ES-I3 (cell line): ENCODE results near the gene ISG20L2.

Experiments used
- H3K36me3 ChIP-seq: 2 replicates; pipeline ENCODE4 v1.6.1; 2013; ENCODE audit warnings: mild to moderate bottlenecking, low read length, control low read depth, moderate library complexity; ENCODE audit not compliant: insufficient read depth
- H3K4me1 ChIP-seq: 2 replicates; pipeline ENCODE4 v1.6.1; 2013; ENCODE audit warnings: mild to moderate bottlenecking, control low read depth, low read length; ENCODE audit not compliant: insufficient read depth
- H3K9ac ChIP-seq: 2 replicates; pipeline ENCODE4 v1.6.1; 2013; ENCODE audit warnings: low read depth, mild to moderate bottlenecking, low read length, moderate library complexity
- H3K9me3 ChIP-seq: 2 replicates; pipeline ENCODE4 v1.6.1; 2013; ENCODE audit warnings: mild to moderate bottlenecking, low read length, moderate library complexity; ENCODE audit not compliant: control insufficient read depth, insufficient read depth

ISG20L2 gene

DNA sequence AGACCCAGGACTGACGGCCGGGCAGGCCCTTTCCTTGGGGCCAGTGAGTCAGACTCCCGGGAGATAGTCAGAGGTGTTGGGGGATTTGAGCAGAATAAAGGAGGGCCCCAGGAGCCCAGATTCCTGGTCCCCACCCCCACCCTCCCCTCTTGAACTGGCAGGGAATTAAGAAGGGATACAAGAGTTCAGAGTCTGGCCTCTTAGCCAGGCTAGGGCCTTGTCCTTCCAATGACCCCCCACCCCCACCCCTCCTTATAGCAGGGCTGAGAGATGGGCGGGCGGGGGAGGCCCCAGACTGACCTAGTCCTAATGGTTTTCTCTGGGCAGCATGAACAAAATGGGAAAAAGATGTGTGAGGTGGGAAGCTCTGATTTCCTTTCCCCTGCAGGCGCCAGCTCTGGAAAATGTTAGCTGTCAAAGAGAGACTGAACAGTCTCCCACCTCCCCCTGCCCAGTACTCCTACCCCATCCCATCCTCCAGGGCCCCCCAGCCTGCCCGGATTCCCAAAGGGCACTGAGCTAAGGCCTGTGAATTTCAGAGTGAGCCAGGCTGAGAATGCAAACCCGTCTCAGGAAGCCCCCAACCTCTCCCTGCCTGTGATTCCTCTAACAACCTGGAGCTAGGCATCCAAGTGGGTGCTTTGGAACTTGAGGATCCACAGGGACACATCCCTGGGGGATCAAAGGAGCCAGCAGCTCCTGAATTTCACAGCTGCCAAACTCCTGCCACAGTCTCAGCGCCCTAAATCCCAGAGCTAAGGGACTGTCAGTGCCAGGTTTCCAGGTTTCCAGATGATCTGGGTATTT lies 17.4 kb downstream of the ISG20L2 start:
- Histone ChIP-seq H3K9me3 (no peaks in the 10 kb centered on the region), H3K4me1 (peaks cover 36% of the 10 kb centered on the region), H3K9ac (no peak overlapping the region), H3K36me3 (no peaks in the 10 kb centered on the region)

DNA sequence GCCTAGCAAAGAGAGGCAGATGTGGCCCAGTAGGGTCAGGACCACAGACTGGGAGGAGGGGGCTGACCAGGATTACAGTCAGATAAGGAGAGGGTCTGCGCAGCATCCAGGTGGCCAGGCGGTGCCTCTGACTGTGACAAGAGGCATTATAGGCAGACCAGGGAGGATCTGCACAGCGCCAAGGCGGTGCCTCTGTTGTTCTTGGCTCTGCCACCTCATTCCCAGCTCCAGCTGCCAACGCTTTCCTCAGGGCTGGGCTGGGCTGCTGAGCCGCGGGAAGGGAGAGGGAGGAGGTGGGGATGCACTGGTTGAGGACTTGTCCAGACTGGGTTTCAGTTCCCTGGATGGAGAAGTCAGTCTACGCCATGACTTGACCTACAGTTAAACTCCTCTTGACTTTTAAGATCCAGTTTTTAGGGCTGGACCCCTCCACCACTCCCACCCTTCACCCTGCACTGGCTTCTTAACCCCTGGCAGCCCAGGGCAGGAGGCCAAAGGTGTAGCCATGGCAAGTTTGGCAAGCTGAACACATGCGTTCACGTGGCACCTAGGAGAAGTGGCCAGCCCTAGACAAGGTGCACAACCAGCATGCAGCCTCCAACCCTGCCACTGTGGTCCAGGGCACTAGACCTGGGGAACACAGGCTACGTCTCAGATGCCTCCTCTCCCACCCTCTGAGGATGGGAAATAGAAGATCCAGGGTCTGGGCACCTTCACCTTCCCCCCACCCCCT lies 18.6 kb downstream of the ISG20L2 start:
- H3K36me3 ChIP-seq = no peaks in the 10 kb centered on the region
- H3K9me3 ChIP-seq = no peaks in the 10 kb centered on the region
- no peak overlapping the region for H3K9ac ChIP-seq
- peaks cover 36% of the 10 kb centered on the region for H3K4me1 ChIP-seq

DNA sequence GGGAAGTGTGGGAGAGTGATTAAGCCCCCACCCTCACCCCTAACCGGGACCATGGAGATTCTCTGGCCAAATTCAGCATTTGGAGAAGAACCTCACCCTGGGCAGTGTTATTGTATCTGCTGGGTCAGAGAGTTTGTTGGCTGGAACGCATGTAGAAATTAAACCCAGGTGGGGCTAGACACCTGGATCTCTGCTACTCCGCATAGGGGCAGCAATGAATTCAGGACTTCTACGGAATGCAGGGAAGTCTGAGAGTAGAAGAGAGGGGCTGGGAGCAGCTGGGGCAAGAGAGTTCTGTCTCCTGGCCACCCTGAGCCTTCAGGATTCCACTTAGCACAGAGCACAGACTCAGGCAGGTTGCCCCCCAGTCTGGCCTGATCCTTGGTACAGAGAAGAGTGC lies 19.5 kb downstream of the ISG20L2 start:
- Histone ChIP-seq H3K9me3 (no peaks in the 10 kb centered on the region), H3K36me3 (no peaks in the 10 kb centered on the region), H3K4me1 (peaks cover 41% of the 10 kb centered on the region), H3K9ac (no peak overlapping the region)

DNA sequence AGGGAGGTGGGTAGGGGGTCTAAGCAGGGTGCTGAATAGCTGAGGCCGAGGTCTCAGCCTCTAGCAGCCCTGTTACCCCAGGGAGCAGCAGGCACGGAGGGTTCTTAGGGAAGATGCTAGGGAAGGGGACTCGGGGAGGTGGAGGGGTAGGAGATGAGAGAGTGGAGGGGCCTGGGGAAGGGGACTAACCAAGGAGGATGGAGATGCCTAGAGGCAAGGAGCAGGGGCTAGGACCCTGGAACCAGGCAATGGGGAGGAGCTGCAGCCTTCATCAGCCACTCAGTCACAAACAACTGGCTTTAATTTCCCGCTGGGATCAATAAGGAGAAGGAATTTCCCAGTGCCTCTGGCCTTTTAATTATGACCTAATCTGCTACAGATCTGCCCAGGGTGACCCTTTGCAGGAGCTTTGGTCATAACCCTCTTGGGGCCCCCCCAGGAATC lies 20.3 kb downstream of the ISG20L2 start:
- H3K9me3 ChIP-seq = no peaks in the 10 kb centered on the region
- H3K9ac ChIP-seq = peak overlapping the region; percentile 72; the same call in 1 of the 2 replicates
- H3K4me1 ChIP-seq = peaks cover 49% of the 10 kb centered on the region
- no peaks in the 10 kb centered on the region for H3K36me3 ChIP-seq

DNA sequence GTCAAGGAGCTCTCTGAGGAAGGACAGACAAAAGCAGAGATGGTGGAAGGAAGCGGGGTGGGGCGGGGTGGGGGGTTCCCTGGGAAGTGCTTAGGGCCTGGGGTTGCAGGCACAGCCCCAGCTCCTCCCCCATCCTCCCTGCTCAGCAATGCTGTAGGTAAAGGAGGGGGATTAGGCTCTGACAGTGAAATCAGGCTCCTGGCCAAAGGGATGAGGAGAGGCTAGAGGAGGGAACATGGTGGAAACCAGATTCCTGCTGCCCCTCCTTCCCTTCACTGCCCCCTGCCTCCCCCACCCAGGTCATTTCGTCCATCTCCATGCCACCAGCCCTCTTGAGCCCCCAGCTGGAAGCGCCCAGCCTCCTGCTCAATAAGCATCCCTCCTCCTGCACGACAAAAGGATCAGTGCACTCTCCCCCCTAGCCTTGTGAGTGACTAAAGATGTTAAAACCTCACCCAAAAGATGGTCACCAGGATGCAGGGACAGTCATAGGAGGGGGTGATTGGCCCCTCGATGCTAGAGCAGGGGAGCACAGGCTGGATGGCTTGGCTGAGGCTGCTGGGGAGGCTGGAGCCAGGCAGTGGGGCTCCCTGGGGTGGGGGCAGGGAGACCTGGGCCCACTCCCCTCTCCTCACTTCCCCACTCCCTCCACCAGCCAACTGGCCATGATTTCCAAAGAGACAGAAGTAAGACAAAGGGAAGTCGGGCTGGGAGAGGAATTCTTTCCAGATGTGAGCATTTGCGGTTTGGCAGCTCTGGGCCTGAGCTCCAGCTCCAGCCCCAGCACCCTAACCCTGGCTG lies 20.9 kb downstream of the ISG20L2 start:
- H3K9me3 ChIP-seq = no peaks in the 10 kb centered on the region
- H3K4me1 ChIP-seq = peaks cover 50% of the 10 kb centered on the region
- peak overlapping the region; percentile 72 for H3K9ac ChIP-seq
- H3K36me3 ChIP-seq = no peaks in the 10 kb centered on the region

DNA sequence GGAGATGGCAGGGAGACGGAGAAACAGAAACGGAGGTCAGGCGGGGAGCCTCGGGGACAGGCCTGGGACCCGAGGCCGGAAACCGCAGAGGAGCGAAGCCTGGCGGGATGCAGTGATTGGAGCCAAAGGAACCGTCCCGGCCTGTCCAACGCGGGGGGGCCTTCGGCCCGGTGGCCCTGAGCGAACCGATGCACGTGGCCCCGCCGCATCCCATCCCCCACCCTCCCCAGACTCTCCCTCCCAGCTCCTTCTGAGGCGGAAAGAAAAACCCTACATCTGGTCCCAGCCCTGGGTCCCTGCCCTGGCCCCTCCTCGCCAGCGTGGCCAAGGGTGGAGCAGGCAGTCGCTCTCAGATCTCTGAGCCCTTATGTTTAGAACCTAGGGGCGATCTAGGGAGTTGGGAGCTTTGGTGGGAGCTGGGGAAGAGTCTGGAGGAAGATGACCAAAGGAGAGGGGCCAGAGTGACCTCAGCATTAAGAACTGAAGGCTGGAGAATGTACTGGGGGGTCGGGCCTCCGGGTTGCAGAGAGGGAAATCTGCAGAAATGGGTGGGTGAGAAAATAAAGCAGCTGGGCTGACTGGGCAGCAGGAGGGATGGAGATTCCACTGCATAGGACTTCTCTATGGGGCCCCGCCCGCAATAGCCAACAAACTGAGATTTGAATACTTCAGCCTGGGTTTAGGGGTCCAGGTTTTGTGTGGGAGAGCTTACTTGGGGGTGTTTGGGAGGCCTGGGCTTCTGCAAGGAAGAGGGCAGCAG lies 21.7 kb downstream of the ISG20L2 start:
- Histone ChIP-seq H3K4me1 (peaks cover 45% of the 10 kb centered on the region), H3K9ac (peak overlapping the region; percentile 72), H3K9me3 (no peaks in the 10 kb centered on the region), H3K36me3 (no peaks in the 10 kb centered on the region)

DNA sequence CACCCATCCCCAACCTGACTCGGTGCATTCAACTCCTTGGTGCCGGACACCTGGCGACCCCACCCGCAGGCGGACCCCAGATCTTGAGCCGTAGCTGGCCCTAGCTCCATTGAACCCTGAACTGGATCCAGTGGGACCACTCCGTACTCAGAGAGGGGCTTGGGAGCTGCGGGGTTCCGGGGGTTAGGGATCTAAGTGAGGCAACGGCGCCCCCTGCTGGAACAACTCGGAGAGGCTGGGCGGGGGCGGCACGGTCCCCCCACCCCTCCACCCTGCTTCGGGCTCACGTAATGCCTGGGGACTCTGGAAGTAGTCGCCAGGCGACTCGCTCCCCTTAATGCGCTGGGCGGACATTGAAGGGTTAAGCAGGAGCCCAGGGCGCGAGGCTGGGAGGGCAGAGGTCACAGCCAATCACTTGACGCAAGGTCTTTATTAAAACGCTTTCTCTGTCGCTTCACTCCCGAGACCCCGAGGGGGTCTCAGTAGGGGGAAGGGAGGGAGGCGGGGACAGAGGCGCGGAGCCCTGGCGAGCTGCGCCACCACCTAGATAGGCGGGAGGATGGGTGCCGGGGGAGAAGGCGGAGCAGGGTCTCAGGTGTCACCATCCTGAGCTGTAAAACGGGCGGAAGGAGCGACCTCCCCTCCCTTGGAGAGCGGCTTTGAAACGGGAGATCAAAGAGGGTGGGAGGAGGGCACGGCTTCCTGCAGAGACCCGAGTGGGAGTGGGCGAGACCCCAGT lies 22.5 kb downstream of the ISG20L2 start:
- H3K36me3 ChIP-seq = no peaks in the 10 kb centered on the region
- H3K4me1 ChIP-seq = peaks cover 40% of the 10 kb centered on the region
- H3K9me3 ChIP-seq = no peaks in the 10 kb centered on the region
- peak overlapping the region; percentile 72 for H3K9ac ChIP-seq

DNA sequence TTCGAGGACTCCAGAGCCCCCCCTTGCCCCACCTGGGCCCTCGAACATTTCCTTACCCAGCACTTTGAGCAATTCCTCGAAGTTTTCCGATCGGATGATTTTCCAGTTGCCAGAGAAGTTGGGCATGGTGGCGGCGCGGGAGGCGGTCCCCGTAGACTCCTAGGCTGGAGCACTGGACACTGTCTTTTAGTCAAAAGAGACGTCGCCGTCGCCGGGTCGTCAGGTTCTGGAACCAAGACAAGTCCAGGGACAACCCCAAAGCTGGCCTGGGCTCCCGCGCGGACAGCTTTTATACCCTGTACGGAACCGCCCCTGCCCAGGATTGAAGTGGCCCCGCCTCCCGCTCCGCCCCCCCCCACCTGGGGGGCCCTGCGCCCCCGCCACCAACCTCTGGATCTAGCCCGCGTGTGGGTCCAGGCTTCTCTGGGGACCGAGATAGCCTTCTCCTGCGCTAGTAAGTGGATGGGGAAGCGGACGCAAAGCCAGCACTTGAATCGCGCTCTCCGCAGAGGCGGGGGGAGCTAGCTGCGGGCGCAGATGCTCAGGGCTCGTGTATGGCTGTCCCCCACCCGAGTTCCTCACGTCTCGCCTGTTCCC lies 23.1 kb downstream of the ISG20L2 start, which contains the start of gene CRABP2:
TSS of gene CRABP2 (minus strand) at position 263 of the 597 bp plus-strand sequence. CDS start at position 126, 137 bp downstream.
- Histone ChIP-seq H3K4me1 (peaks cover 36% of the 10 kb centered on the region), H3K9ac (peak within 1 kb of the TSS; percentile 72), H3K9me3 (no peaks in the 10 kb centered on the region), H3K36me3 (no peaks in the 10 kb centered on the region)

DNA sequence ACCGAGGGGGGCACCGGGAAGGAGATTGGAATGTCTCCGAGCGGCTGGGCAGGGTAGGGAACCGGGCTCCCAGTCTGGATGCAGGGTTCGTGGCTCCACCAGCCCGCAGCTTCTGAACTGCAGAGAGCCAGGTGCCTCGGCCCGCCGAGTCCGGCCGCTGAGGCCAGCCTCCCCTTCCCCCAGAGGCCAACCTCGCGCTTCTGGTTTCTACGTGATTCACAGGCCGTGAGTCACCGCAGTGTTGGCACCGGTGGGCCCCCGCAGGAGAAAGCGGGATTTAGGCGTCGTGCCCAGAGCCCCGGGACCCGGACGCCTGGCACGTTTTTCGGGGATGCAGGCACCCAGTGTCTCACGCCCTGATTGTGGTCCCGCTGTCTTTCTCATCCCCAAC lies 23.6 kb downstream of the ISG20L2 start:
- H3K9me3 ChIP-seq = no peaks in the 10 kb centered on the region
- peak overlapping the region; percentile 72 for H3K9ac ChIP-seq
- H3K36me3 ChIP-seq = no peaks in the 10 kb centered on the region; the same call in 1 of the 2 replicates
- peaks cover 31% of the 10 kb centered on the region for H3K4me1 ChIP-seq

DNA sequence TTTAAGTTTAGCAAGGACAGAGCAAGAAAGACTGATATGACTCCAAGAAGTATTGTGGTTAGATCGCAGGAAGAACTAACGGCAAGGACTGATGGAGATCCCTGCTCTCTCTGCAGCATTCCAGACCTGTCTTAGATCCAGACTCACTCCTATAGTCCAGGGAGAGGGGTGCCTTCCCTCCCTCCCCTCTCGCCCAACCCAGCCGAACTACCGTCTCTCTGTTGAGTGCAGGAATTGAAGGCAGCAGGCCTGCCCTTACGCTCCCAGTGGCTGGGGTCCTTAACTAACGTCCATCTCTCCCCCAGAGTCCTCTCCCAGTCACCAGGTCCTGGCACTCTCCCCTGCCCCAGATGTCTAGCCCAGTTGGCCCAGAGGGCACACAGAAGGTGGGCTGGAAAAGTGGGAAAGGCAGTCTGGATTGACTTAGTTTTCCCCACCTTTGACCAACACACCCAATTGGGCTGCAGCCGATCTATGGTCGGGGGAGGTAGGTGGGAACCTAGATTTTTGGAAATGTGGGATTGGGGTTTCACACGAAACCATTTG lies 24.3 kb downstream of the ISG20L2 start:
- no peaks in the 10 kb centered on the region for H3K9me3 ChIP-seq
- H3K36me3 ChIP-seq = no peaks in the 10 kb centered on the region; the same call in 1 of the 2 replicates
- H3K4me1 ChIP-seq = peaks cover 24% of the 10 kb centered on the region
- peak overlapping the region; percentile 72 for H3K9ac ChIP-seq

DNA sequence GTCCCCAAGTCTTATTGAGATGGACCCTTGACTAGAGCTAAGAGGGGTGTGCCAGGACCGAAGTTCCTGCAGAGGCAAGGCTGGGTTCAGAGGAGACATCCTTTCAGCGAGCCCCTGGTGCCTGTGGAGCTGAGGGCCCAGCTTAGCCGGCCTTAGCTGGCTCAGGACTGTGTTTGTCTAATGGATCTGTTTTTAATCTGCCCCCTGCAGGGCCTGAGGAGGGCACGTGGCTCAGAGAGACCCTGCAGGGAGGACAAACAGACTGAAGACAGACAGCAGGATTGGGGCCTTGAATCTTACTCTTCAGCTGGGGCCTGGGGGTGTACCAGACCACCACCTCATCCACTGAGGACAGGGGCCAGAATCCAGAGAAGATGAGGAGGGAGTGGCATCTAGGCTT lies 24.8 kb downstream of the ISG20L2 start:
- Histone ChIP-seq H3K4me1 (peaks cover 19% of the 10 kb centered on the region), H3K9ac (peak overlapping the region; percentile 72), H3K9me3 (no peaks in the 10 kb centered on the region), H3K36me3 (no peaks in the 10 kb centered on the region; the same call in 1 of the 2 replicates)

DNA sequence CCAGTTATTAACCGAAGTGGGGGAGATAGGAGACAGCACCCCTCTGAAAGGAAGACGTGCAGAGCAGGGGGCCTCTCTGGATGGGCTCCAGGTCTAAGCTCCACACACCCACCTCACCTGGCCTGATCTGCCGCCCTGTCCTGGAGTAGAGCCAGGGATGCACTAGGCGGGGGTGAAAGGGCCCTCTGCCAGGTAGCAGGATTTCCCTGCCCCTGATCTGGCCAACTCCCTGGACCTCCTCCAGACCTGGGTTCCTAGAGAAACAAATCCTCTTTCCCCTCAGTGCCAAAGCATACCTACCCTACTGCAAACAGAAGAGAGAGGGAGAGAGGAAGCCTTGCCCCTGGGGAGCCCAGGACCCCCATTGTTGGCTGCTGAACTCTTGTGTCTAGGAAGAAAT lies 25.2 kb downstream of the ISG20L2 start:
- H3K9ac ChIP-seq = no peak overlapping the region
- H3K36me3 ChIP-seq = no peaks in the 10 kb centered on the region; the same call in 1 of the 2 replicates

More for the DNA sequence above, 25.2 kb downstream of the ISG20L2 start:
- Histone ChIP-seq H3K4me1 (peaks cover 16% of the 10 kb centered on the region; the same call in 1 of the 2 replicates), H3K9me3 (no peaks in the 10 kb centered on the region)
